H1 (cell line): Measurements from ENCODE around the gene USP1. TPM values are rescaled to one million over a fixed set of nuclear protein-coding genes. Genes with fewer than 3 reads are reported as not detected.

Source experiments
- CTCF ChIA-PET: fragments of 300-600 bp; sonication (Branson Sonifier 250); formaldehyde crosslinking; loops from one replicate; lab custom pipeline; 2021; ENCODE audit not compliant: partially characterized antibody; lab: Charles Lee
- POLR2A ChIA-PET: fragments of 300-600 bp; sonication (Branson Sonifier 250); formaldehyde crosslinking; loops from one replicate; lab custom pipeline; 2021; ENCODE audit warnings: inconsistent platforms; ENCODE audit not compliant: partially characterized antibody; lab: Charles Lee
- DNase-seq, 2 experiments: peaks; one replicate each; pipeline versions ENCODE4 v3.0.0 to v3.0.0-alpha.2; 2010 to 2022; ENCODE audit warnings: low spot score in 2 of 2, low read depth in 1 of 2, mixed read lengths in 1 of 2
- FAIRE-seq: peaks from 2 replicates; lab custom pipeline; 2011; peaks lifted over from hg19 to GRCh38; lab: Jason Lieb, UNC
- H2AFZ ChIP-seq: 2 replicates; pipeline ENCODE4 v1.8.1; 2012; ENCODE audit warnings: low read length, inconsistent platforms
- H2AK5ac ChIP-seq: 2 replicates; pipeline ENCODE4 v1.6.1; 2013; ENCODE audit warnings: low read depth, low read length
- H2BK120ac ChIP-seq: replicated peaks from 2 replicates; pipeline ENCODE3; 2013; ENCODE audit warnings: low read depth, low read length, inconsistent platforms
- H2BK12ac ChIP-seq: 2 replicates; pipeline ENCODE4 v1.6.1; 2013; ENCODE audit warnings: low read depth, low read length
- H2BK15ac ChIP-seq: 2 replicates; pipeline ENCODE4 v1.6.1; 2013; ENCODE audit warnings: low read length
- H2BK20ac ChIP-seq: 2 replicates; pipeline ENCODE4 v1.6.1; 2013; ENCODE audit warnings: low read length
- H2BK5ac ChIP-seq: 2 replicates; pipeline ENCODE4 v1.6.1; 2013; ENCODE audit warnings: low read depth, low read length
- H3K14ac ChIP-seq: 2 replicates; pipeline ENCODE4 v1.6.1; 2013; ENCODE audit warnings: inconsistent platforms; ENCODE audit not compliant: insufficient read length
- H3K18ac ChIP-seq: 2 replicates; pipeline ENCODE4 v1.6.1; 2013; ENCODE audit warnings: low read length; ENCODE audit errors: extremely low read depth
- H3K23ac ChIP-seq: 2 replicates; pipeline ENCODE4 v1.6.1; 2013; ENCODE audit warnings: inconsistent platforms; ENCODE audit not compliant: insufficient read length
- H3K23me2 ChIP-seq: 2 replicates; pipeline ENCODE4 v1.6.1; 2013; ENCODE audit warnings: low read depth, low read length
- H3K27ac ChIP-seq: 2 replicates; pipeline ENCODE4 v1.6.1; 2011; ENCODE audit warnings: low read depth, low read length, inconsistent platforms
- H3K27me3 ChIP-seq, 4 experiments: replicated peaks in 1 of 4; 1 replicate in 1 of 4; 2 replicates in 3 of 4; pipeline versions ENCODE4 v1.6.1 to v1.8.1; 2011 to 2013; ENCODE audit warnings: low read length in 3 of 4, mild to moderate bottlenecking in 3 of 4, inconsistent platforms in 2 of 4, mixed read lengths in 2 of 4, moderate library complexity in 1 of 4; ENCODE audit not compliant: control insufficient read depth in 3 of 4, insufficient read depth in 3 of 4; ENCODE audit errors: extremely low read depth in 1 of 4
- H3K36me3 ChIP-seq, 4 experiments: 2 replicates each; pipeline versions ENCODE4 v1.6.1 to v1.8.1; 2011 to 2013; ENCODE audit warnings: mild to moderate bottlenecking in 4 of 4, low read length in 3 of 4, moderate library complexity in 2 of 4, control low read depth in 1 of 4, inconsistent platforms in 1 of 4; ENCODE audit not compliant: insufficient read depth in 4 of 4, control insufficient read depth in 2 of 4
- H3K4ac ChIP-seq: replicated peaks from 2 replicates; pipeline ENCODE3; 2013; ENCODE audit warnings: low read length, low read depth, mixed read lengths, inconsistent platforms; ENCODE audit not compliant: insufficient read length
- H3K4me1 ChIP-seq, 4 experiments: replicated peaks in 1 of 4; 1 replicate in 1 of 4; 2 replicates in 3 of 4; pipeline versions ENCODE4 v1.6.1 to v1.8.1; 2011 to 2013; ENCODE audit warnings: low read length in 3 of 4, inconsistent platforms in 2 of 4, mixed read lengths in 1 of 4; ENCODE audit not compliant: insufficient read depth in 4 of 4, control insufficient read depth in 3 of 4
- H3K4me2 ChIP-seq, 2 experiments: 2 replicates each; pipeline versions ENCODE4 v1.6.1 to v1.8.1; 2011 to 2013; ENCODE audit warnings: low read depth in 2 of 2, low read length in 2 of 2, control low read depth in 1 of 2, inconsistent platforms in 1 of 2, mild to moderate bottlenecking in 1 of 2; ENCODE audit not compliant: insufficient read depth in 1 of 2
- H3K4me3 ChIP-seq, 4 experiments: fragments of 200-600, 300-600 bp in 1 of 4; sonication (generic), shearing (Covaris generic), sonication (Bioruptor Twin) in 1 of 4; 2 replicates each; pipeline versions ENCODE4 v1.5.1 to v1.8.1; 2011 to 2016; ENCODE audit warnings: low read length in 4 of 4, low read depth in 3 of 4, control low read depth in 2 of 4, inconsistent platforms in 2 of 4, mild to moderate bottlenecking in 2 of 4, mixed read lengths in 1 of 4, moderate library complexity in 1 of 4; ENCODE audit not compliant: insufficient read depth in 2 of 4; ENCODE audit errors: extremely low read depth in 1 of 4
- H3K56ac ChIP-seq: replicated peaks from 2 replicates; pipeline ENCODE3; 2013; ENCODE audit warnings: low read depth, mild to moderate bottlenecking, mixed read lengths, low read length, inconsistent platforms; ENCODE audit not compliant: insufficient read length
- H3K79me1 ChIP-seq: 2 replicates; pipeline ENCODE4 v1.6.1; 2013; ENCODE audit warnings: low read depth, low read length, control low read depth
- H3K79me2 ChIP-seq, 2 experiments: 2 replicates each; pipeline versions ENCODE4 v1.6.1 to v1.8.1; 2012 to 2013; ENCODE audit warnings: low read length in 2 of 2, mild to moderate bottlenecking in 2 of 2, inconsistent platforms in 1 of 2; ENCODE audit not compliant: insufficient read depth in 2 of 2, control insufficient read depth in 1 of 2
- H3K9ac ChIP-seq, 4 experiments: replicated peaks in 1 of 4; 1 replicate in 1 of 4; 2 replicates in 3 of 4; pipeline versions ENCODE4 v1.6.1 to v1.8.1; 2011 to 2013; ENCODE audit warnings: low read depth in 3 of 4, low read length in 3 of 4, control low read depth in 2 of 4, mild to moderate bottlenecking in 2 of 4, moderate library complexity in 2 of 4, inconsistent platforms in 1 of 4; ENCODE audit errors: extremely low read depth in 1 of 4
- H3K9me3 ChIP-seq, 2 experiments: 2 replicates each; pipeline versions ENCODE4 v1.6.1 to v1.8.1; 2012 to 2013; ENCODE audit warnings: mild to moderate bottlenecking in 2 of 2, moderate library complexity in 2 of 2, control low read depth in 1 of 2, inconsistent platforms in 1 of 2, low read depth in 1 of 2, low read length in 1 of 2, mixed read lengths in 1 of 2; ENCODE audit not compliant: insufficient read depth in 2 of 2
- H4K20me1 ChIP-seq, 2 experiments: replicated peaks in 1 of 2; 2 replicates each; pipeline versions ENCODE3 to v1.8.1; 2011 to 2013; ENCODE audit warnings: inconsistent platforms in 2 of 2, low read length in 2 of 2, mild to moderate bottlenecking in 1 of 2; ENCODE audit not compliant: insufficient read depth in 2 of 2, control insufficient read depth in 1 of 2
- H4K5ac ChIP-seq: 2 replicates; pipeline ENCODE4 v1.6.1; 2013; ENCODE audit warnings: low read length, low read depth, mixed read lengths, inconsistent platforms; ENCODE audit not compliant: insufficient read length
- H4K8ac ChIP-seq: 2 replicates; pipeline ENCODE4 v1.8.0; 2013; ENCODE audit warnings: mild to moderate bottlenecking, moderate library complexity, low read length, inconsistent platforms; ENCODE audit not compliant: insufficient read depth; ENCODE audit errors: extremely low read depth
- H4K91ac ChIP-seq: replicated peaks from 2 replicates; pipeline ENCODE3; 2013; ENCODE audit warnings: low read length, mixed read lengths, inconsistent platforms; ENCODE audit not compliant: insufficient read length
- BRCA1 ChIP-seq: IDR thresholded peaks from 2 replicates; pipeline ENCODE4 v1.6.1; 2012; ENCODE audit warnings: low read depth, low read length, improper control_type of control experiment
- GTF2F1 ChIP-seq: IDR thresholded peaks from 2 replicates; pipeline ENCODE4 v1.6.1; 2012; ENCODE audit warnings: low read depth, low read length, improper control_type of control experiment, borderline replicate concordance
- SIN3A ChIP-seq, 2 experiments: IDR thresholded peaks in 1 of 2; conservative IDR thresholded peaks in 1 of 2; 2 replicates each; pipeline ENCODE4 v1.6.1; 2011 to 2012; ENCODE audit warnings: low read length in 2 of 2, improper control_type of control experiment in 1 of 2, low read depth in 1 of 2, mild to moderate bottlenecking in 1 of 2
- SP4 ChIP-seq: IDR thresholded peaks from 2 replicates; pipeline ENCODE4 v1.6.1; 2012; ENCODE audit warnings: low read length, inconsistent platforms
- ZNF274 ChIP-seq: IDR thresholded peaks from 2 replicates; pipeline ENCODE4 v1.7.0; 2012; ENCODE audit warnings: low read length, borderline replicate concordance; ENCODE audit errors: extremely low read depth
- WGBS, 2 experiments: shearing (Covaris generic) in 1 of 2; methylation state at CpG; one replicate each; pipeline versions ENCODE4 v1.1.6 to v1.1.7; 2013 to 2015; ENCODE audit warnings: low lambda C conversion rate in 2 of 2, mixed read lengths in 2 of 2, inconsistent platforms in 1 of 2, low coverage in 1 of 2, missing lambda C conversion rate in 1 of 2; ENCODE audit not compliant: insufficient replicate concordance in 2 of 2, insufficient coverage in 1 of 2, insufficient read length in 1 of 2; ENCODE audit errors: extremely low coverage in 1 of 2, missing lambda C conversion rate in 1 of 2; 5-methylcytosine and 5-hydroxymethylcytosine counted together
- polyA plus RNA-seq, 7 experiments: library from polyadenylated mRNA; depleted of rRNA in 3 of 7; stranded (reverse) in 5 of 7; unstranded in 2 of 7; fragments of >200 nt in 5 of 7; fragments of 200-250 nt in 2 of 7; gene quantifications; 1 replicate in 5 of 7; 2 replicates in 1 of 7; 4 replicates in 1 of 7; pipeline versions ENCODE4 v1.2.1 to v1.2.3, GENCODE V29; 2011 to 2013; ENCODE audit warnings: missing spikeins in 2 of 7, mixed read lengths in 2 of 7
- total RNA-seq: library from RNA; stranded (reverse); fragmentation: NEBNext Ultra II Directional; extraction: Animal tissue kit (Norgen Biotek cat#: 25700); gene quantifications from 2 replicates; pipeline ENCODE4 v1.2.1, GENCODE V29; 2021
- TF ChIP-seq, protein P1 (sequence below): IDR thresholded peaks from 2 replicates; pipeline ENCODE4 v1.6.1; 2012; ENCODE audit warnings: inconsistent platforms
- TF ChIP-seq, protein P2 (sequence below): IDR thresholded peaks from 2 replicates; pipeline ENCODE4 v1.6.1; 2012; ENCODE audit warnings: inconsistent platforms
- TF ChIP-seq, protein P3 (sequence below): IDR thresholded peaks from 2 replicates; pipeline ENCODE4 v1.6.1; 2012; ENCODE audit warnings: low read length, inconsistent platforms

The USP1 gene
- total and polyA plus RNA-seq, 2 of the 8 experiments (the other 6 are each of a cell fraction or from before 2014, with no cell fraction given) = 9.1 to 49.6 TPM

GRCh38 chr1:62391369-62391971 lies 45.4 kb upstream of the USP1 start:
- H2BK20ac ChIP-seq = no peak overlapping the region
- no peaks in the 10 kb centered on the region for H3K79me2 ChIP-seq
- no peak overlapping the region for H3K4me2 ChIP-seq
- H3K27me3 ChIP-seq = no peaks in the 10 kb centered on the region
- no peak overlapping the region for H2BK15ac ChIP-seq
- H2BK120ac ChIP-seq = no peak overlapping the region
- H3K4me3 ChIP-seq = no peak overlapping the region
- H4K20me1 ChIP-seq = no peaks in the 10 kb centered on the region
- H4K91ac ChIP-seq = no peak overlapping the region
- FAIRE-seq = peak; percentile 42
- H3K23me2 ChIP-seq = no peaks in the 10 kb centered on the region
- H4K5ac ChIP-seq = no peak overlapping the region
- no peaks in the 10 kb centered on the region for H3K36me3 ChIP-seq
- no peaks in the 10 kb centered on the region for H3K79me1 ChIP-seq
- H3K56ac ChIP-seq = no peak overlapping the region
- no peak overlapping the region for H2AK5ac ChIP-seq
- H2AFZ ChIP-seq = no peak overlapping the region
- no peak overlapping the region for H3K27ac ChIP-seq
- no peak overlapping the region for H3K18ac ChIP-seq
- CTCF ChIA-PET = interaction anchor here (0.6 to 10.0 kb wide), 58 partner anchors 8 to 771 kb away, joined by 3 to 191 read pairs (median 4); partner anchors contain the start of gene KANK4
- DNase-seq = peak; percentile 23 to 82
- H3K4ac ChIP-seq = no peak overlapping the region
- POLR2A ChIA-PET = interaction anchor here (0.7 to 1.4 kb wide), 3 partner anchors 16 to 180 kb away, joined by 3 to 7 read pairs (median 4); no protein-coding TSS in a partner anchor
- no peak overlapping the region for H3K9ac ChIP-seq
- 17% methylated on average over 3 of the region's 3 CpGs; no CpG with 5 or more reads in 1 of the 2 experiments for WGBS, 2 experiments
- H3K9me3 ChIP-seq = no peaks in the 10 kb centered on the region
- no peak overlapping the region for H3K14ac ChIP-seq
- no peaks in the 10 kb centered on the region; a peak in 1 of 7 replicates for H3K4me1 ChIP-seq
- H4K8ac ChIP-seq = no peak overlapping the region
- no peak overlapping the region for H3K23ac ChIP-seq
- no peak overlapping the region for H2BK12ac ChIP-seq
- no peak overlapping the region for H2BK5ac ChIP-seq
- TF ChIP-seq ZNF274 (no peak), SIN3A (conservative IDR thresholded peaks at IDR 0.05 in 1 of 2, IDR thresholded peaks at IDR 0.05 in 1 of 2; ENCODE audit: low read depth in 1 of 2, low read length in 2 of 2) (no peak), SP4 (no peak), GTF2F1 (no peak), BRCA1 (no peak)
- TF ChIP-seq, protein P1, sequence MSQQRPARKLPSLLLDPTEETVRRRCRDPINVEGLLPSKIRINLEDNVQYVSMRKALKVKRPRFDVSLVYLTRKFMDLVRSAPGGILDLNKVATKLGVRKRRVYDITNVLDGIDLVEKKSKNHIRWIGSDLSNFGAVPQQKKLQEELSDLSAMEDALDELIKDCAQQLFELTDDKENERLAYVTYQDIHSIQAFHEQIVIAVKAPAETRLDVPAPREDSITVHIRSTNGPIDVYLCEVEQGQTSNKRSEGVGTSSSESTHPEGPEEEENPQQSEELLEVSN = no peak
- TF ChIP-seq, protein P2, sequence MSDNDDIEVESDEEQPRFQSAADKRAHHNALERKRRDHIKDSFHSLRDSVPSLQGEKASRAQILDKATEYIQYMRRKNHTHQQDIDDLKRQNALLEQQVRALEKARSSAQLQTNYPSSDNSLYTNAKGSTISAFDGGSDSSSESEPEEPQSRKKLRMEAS = peak; percentile 47; the same call in 1 of the 2 replicates
- TF ChIP-seq, protein P3, sequence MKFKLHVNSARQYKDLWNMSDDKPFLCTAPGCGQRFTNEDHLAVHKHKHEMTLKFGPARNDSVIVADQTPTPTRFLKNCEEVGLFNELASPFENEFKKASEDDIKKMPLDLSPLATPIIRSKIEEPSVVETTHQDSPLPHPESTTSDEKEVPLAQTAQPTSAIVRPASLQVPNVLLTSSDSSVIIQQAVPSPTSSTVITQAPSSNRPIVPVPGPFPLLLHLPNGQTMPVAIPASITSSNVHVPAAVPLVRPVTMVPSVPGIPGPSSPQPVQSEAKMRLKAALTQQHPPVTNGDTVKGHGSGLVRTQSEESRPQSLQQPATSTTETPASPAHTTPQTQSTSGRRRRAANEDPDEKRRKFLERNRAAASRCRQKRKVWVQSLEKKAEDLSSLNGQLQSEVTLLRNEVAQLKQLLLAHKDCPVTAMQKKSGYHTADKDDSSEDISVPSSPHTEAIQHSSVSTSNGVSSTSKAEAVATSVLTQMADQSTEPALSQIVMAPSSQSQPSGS = no peak
